OCI-LY7 (cell line): Measurements from ENCODE around the gene CKAP2L.

Experiments
- EZH2phosphoT487 ChIP-seq: fragments of 200-600 bp; sonication (generic); IDR thresholded peaks from 2 replicates; pipeline ENCODE4 v1.6.1; 2018; ENCODE audit warnings: low read depth, borderline replicate concordance, mild to moderate bottlenecking, mixed run types, antibody characterized with exemption, low read length, moderate library complexity, mixed read lengths
- TF ChIP-seq, protein P1 (sequence below): fragments of 200-600 bp; sonication (generic); conservative IDR thresholded peaks from 2 replicates; pipeline ENCODE4 v1.5.1; 2014; ENCODE audit warnings: mild to moderate bottlenecking, antibody characterized with exemption, low read length, moderate library complexity, mixed read lengths

DNA sequence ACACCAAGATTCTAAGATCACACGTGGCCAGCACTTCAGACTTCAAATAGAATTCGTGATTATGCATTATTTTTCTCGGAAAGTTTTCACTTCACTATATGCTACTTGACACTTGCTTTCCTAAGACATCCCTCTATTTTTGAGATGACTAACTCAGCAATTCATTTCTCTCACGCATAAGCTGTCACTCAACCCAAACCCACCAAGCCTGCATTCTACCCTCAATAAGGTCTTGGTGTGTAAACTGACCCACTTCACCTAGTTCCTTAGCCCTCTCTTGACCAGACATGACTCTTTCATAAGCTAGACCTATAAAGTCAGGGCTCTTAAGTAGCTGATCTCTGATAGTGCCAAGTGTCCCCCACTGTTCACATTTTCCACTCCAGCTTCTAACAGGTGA, 11.7 kb downstream of the CKAP2L start:
- TF ChIP-seq, protein P1, sequence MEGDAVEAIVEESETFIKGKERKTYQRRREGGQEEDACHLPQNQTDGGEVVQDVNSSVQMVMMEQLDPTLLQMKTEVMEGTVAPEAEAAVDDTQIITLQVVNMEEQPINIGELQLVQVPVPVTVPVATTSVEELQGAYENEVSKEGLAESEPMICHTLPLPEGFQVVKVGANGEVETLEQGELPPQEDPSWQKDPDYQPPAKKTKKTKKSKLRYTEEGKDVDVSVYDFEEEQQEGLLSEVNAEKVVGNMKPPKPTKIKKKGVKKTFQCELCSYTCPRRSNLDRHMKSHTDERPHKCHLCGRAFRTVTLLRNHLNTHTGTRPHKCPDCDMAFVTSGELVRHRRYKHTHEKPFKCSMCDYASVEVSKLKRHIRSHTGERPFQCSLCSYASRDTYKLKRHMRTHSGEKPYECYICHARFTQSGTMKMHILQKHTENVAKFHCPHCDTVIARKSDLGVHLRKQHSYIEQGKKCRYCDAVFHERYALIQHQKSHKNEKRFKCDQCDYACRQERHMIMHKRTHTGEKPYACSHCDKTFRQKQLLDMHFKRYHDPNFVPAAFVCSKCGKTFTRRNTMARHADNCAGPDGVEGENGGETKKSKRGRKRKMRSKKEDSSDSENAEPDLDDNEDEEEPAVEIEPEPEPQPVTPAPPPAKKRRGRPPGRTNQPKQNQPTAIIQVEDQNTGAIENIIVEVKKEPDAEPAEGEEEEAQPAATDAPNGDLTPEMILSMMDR = no peak
- no peak for TF ChIP-seq EZH2phosphoT487
